Stimulated activated CD4-positive, alpha-beta T cell treated with anti-CD3 and anti-CD28 coated beads, TNF-alpha, amount 100 ng/mL, for 24 hours (primary cell): ENCODE results near the gene WDR19.
"Not testable (repeated sequence)": the region's sequence is repeated elsewhere in the genome, so short reads cannot be mapped to it uniquely, and the experiment has no call there.

Source experiments
- DNase-seq, 3 experiments: peaks; one replicate each; pipeline ENCODE4 v3.0.0-alpha.2; 2020; ENCODE audit warnings: low read depth in 3 of 3

Gene WDR19

GRCh38 chr4:39233114-39233513 is 50.8 kb downstream of the WDR19 start:
- no peak for DNase-seq

GRCh38 chr4:39233783-39234182 is 51.5 kb downstream of the WDR19 start:
- no peak for DNase-seq

GRCh38 chr4:39235021-39235420 is 52.7 kb downstream of the WDR19 start:
- DNase-seq: no peak

GRCh38 chr4:39235696-39236095 is 53.4 kb downstream of the WDR19 start:
- no peak for DNase-seq

GRCh38 chr4:39237179-39237578 is 54.9 kb downstream of the WDR19 start:
- no peak for DNase-seq

GRCh38 chr4:39243462-39243861 is 61.1 kb downstream of the WDR19 start:
- DNase-seq: no peak

GRCh38 chr4:39255266-39255665 is 72.9 kb downstream of the WDR19 start:
- no peak for DNase-seq

GRCh38 chr4:39255871-39256270 is 73.5 kb downstream of the WDR19 start:
- DNase-seq: no peak

- DNase-seq: no peak
These were observed 74.1 kb downstream of the WDR19 start for GRCh38 chr4:39256436-39256835.

GRCh38 chr4:39259571-39260330 is 77.4 kb downstream of the WDR19 start:
- no peak for DNase-seq

- DNase-seq: no peak
These were observed 81.6 kb downstream of the WDR19 start for GRCh38 chr4:39263895-39264294.

GRCh38 chr4:39274503-39274902 is 92.2 kb downstream of the WDR19 start:
- DNase-seq: no peak

GRCh38 chr4:39277661-39278060 is 95.3 kb downstream of the WDR19 start:
- DNase-seq: not testable (repeated sequence)

GRCh38 chr4:39278476-39278875 is 96.1 kb downstream of the WDR19 start:
- DNase-seq: no peak

GRCh38 chr4:39279416-39279815 is 97.1 kb downstream of the WDR19 start:
- no peak for DNase-seq

GRCh38 chr4:39280770-39281169 is 98.4 kb downstream of the WDR19 start:
- no peak for DNase-seq

- DNase-seq: no peak
These were observed 102.9 kb downstream of the WDR19 start for GRCh38 chr4:39285111-39285795.

- no peak for DNase-seq
These were observed 103.5 kb downstream of the WDR19 start for GRCh38 chr4:39285853-39286252.

GRCh38 chr4:39286263-39286662 is 103.9 kb downstream of the WDR19 start:
- DNase-seq: no peak

GRCh38 chr4:39287223-39287622 is 104.9 kb downstream of the WDR19 start:
- no peak for DNase-seq

- DNase-seq: no peak
These were observed 109.4 kb downstream of the WDR19 start for GRCh38 chr4:39291686-39292085.

- DNase-seq: not testable (repeated sequence)
These were observed 110.1 kb downstream of the WDR19 start for GRCh38 chr4:39292433-39292832.

GRCh38 chr4:39295784-39296183 is 113.5 kb downstream of the WDR19 start:
- DNase-seq: no peak
